ENCODE data around the gene FASTK.

The FASTK gene

GRCh38 chr7:151071032-151071866 lies 9.4 kb downstream of the FASTK start:
- H3K27ac ChIP-seq: no peak overlapping the region
- TF ChIP-seq ZFX (IDR thresholded peaks at IDR 0.05) (no peak), CTCF (conservative IDR thresholded peaks at IDR 0.05) (no peak)

- no peak overlapping the region for H3K27ac ChIP-seq
- no peak for TF ChIP-seq ZFX (IDR thresholded peaks at IDR 0.05)
- TF ChIP-seq CTCF (conservative IDR thresholded peaks at IDR 0.05): no peak
Observed at GRCh38 chr7:151070574-151070960, 10.0 kb downstream of the FASTK start.

GRCh38 chr7:151069841-151070573 lies 10.6 kb downstream of the FASTK start:
- no peak overlapping the region for H3K27ac ChIP-seq
- TF ChIP-seq ZFX (IDR thresholded peaks at IDR 0.05): no peak
- no peak for TF ChIP-seq CTCF (conservative IDR thresholded peaks at IDR 0.05)

GRCh38 chr7:151068069-151068773 lies 12.4 kb downstream of the FASTK start:
- no peak overlapping the region for H3K27ac ChIP-seq

GRCh38 chr7:151066273-151066974 lies 14.2 kb downstream of the FASTK start:
- no peak overlapping the region for H3K27ac ChIP-seq
- TF ChIP-seq ZFX (IDR thresholded peaks at IDR 0.05): no peak

More at GRCh38 chr7:151068069-151068773, 12.4 kb downstream of the FASTK start:
- TF ChIP-seq ZFX (IDR thresholded peaks at IDR 0.05) (no peak), CTCF (conservative IDR thresholded peaks at IDR 0.05) (no peak)

GRCh38 chr7:151065516-151065915 lies 15.1 kb downstream of the FASTK start:
- no peak overlapping the region for H3K27ac ChIP-seq
- no peak for TF ChIP-seq ZFX (IDR thresholded peaks at IDR 0.05)
- TF ChIP-seq CTCF (conservative IDR thresholded peaks at IDR 0.05): no peak

GRCh38 chr7:151064993-151065392 lies 15.6 kb downstream of the FASTK start:
- no peak for TF ChIP-seq CTCF (conservative IDR thresholded peaks at IDR 0.05)
- TF ChIP-seq ZFX (IDR thresholded peaks at IDR 0.05): no peak
- H3K27ac ChIP-seq: no peak overlapping the region
